Trophoblast cell (in vitro differentiated cells and primary cell): ENCODE data around the gene AGXT.
"Not testable (repeated sequence)": the region's sequence is repeated elsewhere in the genome, so short reads cannot be mapped to it uniquely, and the experiment has no call there.

Experiments
- DNase-seq, 2 donors: peaks; one replicate each; pipeline ENCODE4 v3.0.0-alpha.2; 2016
- H2AFZ ChIP-seq: 2 replicates; pipeline ENCODE4 v1.6.1; 2013; ENCODE audit warnings: low read length, moderate library complexity, mild to moderate bottlenecking; ENCODE audit not compliant: insufficient read depth, poor library complexity
- H2AK5ac ChIP-seq: 2 replicates; pipeline ENCODE4 v1.6.1; 2013; ENCODE audit warnings: mild to moderate bottlenecking, low read length
- H2BK120ac ChIP-seq: 2 replicates; pipeline ENCODE4 v1.6.1; 2013; ENCODE audit warnings: low read length, mild to moderate bottlenecking, moderate library complexity; ENCODE audit not compliant: insufficient read depth, poor library complexity
- H2BK12ac ChIP-seq: 2 replicates; pipeline ENCODE4 v1.6.1; 2013; ENCODE audit warnings: mild to moderate bottlenecking, low read length, moderate library complexity
- H2BK5ac ChIP-seq: 2 replicates; pipeline ENCODE4 v1.6.1; 2013; ENCODE audit warnings: low read length, low read depth, moderate library complexity, mild to moderate bottlenecking; ENCODE audit not compliant: poor library complexity
- H3K14ac ChIP-seq: 2 replicates; pipeline ENCODE4 v1.6.1; 2013; ENCODE audit warnings: mild to moderate bottlenecking, low read length
- H3K18ac ChIP-seq: 2 replicates; pipeline ENCODE4 v1.6.1; 2013; ENCODE audit warnings: mild to moderate bottlenecking, low read length
- H3K23ac ChIP-seq: 2 replicates; pipeline ENCODE4 v1.6.1; 2013; ENCODE audit warnings: low read length
- H3K27ac ChIP-seq: 2 replicates; pipeline ENCODE4 v1.5.1; 2013; ENCODE audit warnings: low read depth, mild to moderate bottlenecking, inconsistent platforms, low read length, moderate library complexity
- H3K27me3 ChIP-seq: 2 replicates; pipeline ENCODE4 v1.6.1; 2013; ENCODE audit warnings: inconsistent platforms, mild to moderate bottlenecking, low read length, moderate library complexity; ENCODE audit not compliant: insufficient read depth
- H3K36me3 ChIP-seq, 2 experiments: 1 replicate in 1 of 2; 2 replicates in 1 of 2; pipeline ENCODE4 v1.6.1; 2013; ENCODE audit warnings: low read length in 2 of 2, mild to moderate bottlenecking in 2 of 2, moderate library complexity in 1 of 2; ENCODE audit not compliant: insufficient read depth in 2 of 2, control insufficient read depth in 1 of 2
- H3K4ac ChIP-seq: 2 replicates; pipeline ENCODE4 v1.6.1; 2013; ENCODE audit warnings: low read depth, mild to moderate bottlenecking, low read length, moderate library complexity
- H3K4me1 ChIP-seq, 2 experiments: 1 replicate in 1 of 2; 2 replicates in 1 of 2; pipeline ENCODE4 v1.6.1; 2013; ENCODE audit warnings: low read length in 2 of 2, mild to moderate bottlenecking in 2 of 2, moderate library complexity in 1 of 2; ENCODE audit not compliant: insufficient read depth in 2 of 2, control insufficient read depth in 1 of 2
- H3K4me2 ChIP-seq: 2 replicates; pipeline ENCODE4 v1.6.1; 2013; ENCODE audit warnings: inconsistent platforms, mild to moderate bottlenecking, low read length, moderate library complexity
- H3K4me3 ChIP-seq: 2 replicates; pipeline ENCODE4 v1.5.1; 2013; ENCODE audit warnings: mild to moderate bottlenecking, low read depth, low read length, inconsistent platforms
- H3K79me1 ChIP-seq: one replicate; pipeline ENCODE4 v1.6.1; 2013; ENCODE audit warnings: low read length
- H3K79me2 ChIP-seq: 2 replicates; pipeline ENCODE4 v1.6.1; 2013; ENCODE audit warnings: low read length, mild to moderate bottlenecking; ENCODE audit not compliant: control insufficient read depth, insufficient read depth, poor library complexity
- H3K9ac ChIP-seq: 2 replicates; pipeline ENCODE4 v1.6.1; 2013; ENCODE audit warnings: mild to moderate bottlenecking, low read length
- H3K9me3 ChIP-seq: 2 replicates; pipeline ENCODE4 v1.6.1; 2013; ENCODE audit warnings: low read depth, mild to moderate bottlenecking, control low read depth, inconsistent platforms, low read length; ENCODE audit not compliant: insufficient read depth
- H4K12ac ChIP-seq: 2 replicates; pipeline ENCODE4 v1.6.1; 2013; ENCODE audit warnings: low read depth, mild to moderate bottlenecking, low read length, moderate library complexity
- H4K8ac ChIP-seq: 2 replicates; pipeline ENCODE4 v1.6.1; 2013; ENCODE audit warnings: low read depth, mild to moderate bottlenecking, low read length, moderate library complexity
- H4K91ac ChIP-seq: one replicate; pipeline ENCODE4 v1.6.1; 2013; ENCODE audit warnings: low read depth, mild to moderate bottlenecking, low read length, moderate library complexity
- WGBS: extraction: QIAGEN DNeasy Blood & Tissue Kit; methylation state at CpG from one replicate; pipeline ENCODE4 v1.1.7; 2013; ENCODE audit warnings: missing lambda C conversion rate; ENCODE audit not compliant: insufficient read length, insufficient coverage; ENCODE audit errors: extremely low coverage; 5-methylcytosine and 5-hydroxymethylcytosine counted together

The AGXT gene

DNA sequence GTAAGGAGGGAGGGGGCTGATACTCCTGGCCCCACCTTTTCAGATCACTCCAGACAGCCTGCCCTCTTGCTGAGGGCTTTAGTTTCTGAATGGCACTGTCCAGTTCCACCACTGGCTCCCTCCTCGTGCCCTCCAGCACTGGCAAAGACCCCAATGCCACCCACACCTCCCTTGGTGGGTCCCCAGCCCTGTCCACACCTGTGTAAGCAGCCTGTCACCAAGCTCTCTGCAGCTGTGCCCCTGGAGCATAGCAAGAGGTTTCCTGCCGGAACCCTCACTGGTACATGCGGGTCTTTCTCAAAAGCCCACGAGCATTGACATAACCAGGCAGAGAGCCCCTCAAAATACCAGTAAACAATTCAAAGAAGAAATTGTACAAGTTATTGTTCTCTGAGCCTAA lies 31.0 kb upstream of the AGXT start:
- H2BK5ac ChIP-seq = no peak overlapping the region
- WGBS = no CpG with 5 or more reads among the region's 4 CpGs
- H2AFZ ChIP-seq = no peak overlapping the region
- H3K27ac ChIP-seq = no peak overlapping the region
- H3K79me2 ChIP-seq = no peaks in the 10 kb centered on the region
- H4K91ac ChIP-seq = no peak overlapping the region
- peaks cover under 1% of the 10 kb centered on the region for H3K27me3 ChIP-seq
- H3K9me3 ChIP-seq = no peaks in the 10 kb centered on the region
- H2BK12ac ChIP-seq = no peak overlapping the region
- no peak overlapping the region for H3K9ac ChIP-seq
- no peak overlapping the region for H3K23ac ChIP-seq
- H3K14ac ChIP-seq = no peak overlapping the region
- no peak overlapping the region for H3K4me3 ChIP-seq
- H3K4ac ChIP-seq = no peak overlapping the region
- no peaks in the 10 kb centered on the region for H3K79me1 ChIP-seq
- DNase-seq = no peak
- no peaks in the 10 kb centered on the region for H3K4me1 ChIP-seq
- no peak overlapping the region for H2AK5ac ChIP-seq
- H3K36me3 ChIP-seq = no peaks in the 10 kb centered on the region
- H2BK120ac ChIP-seq = no peak overlapping the region
- H3K18ac ChIP-seq = no peak overlapping the region
- no peak overlapping the region for H4K12ac ChIP-seq
- no peak overlapping the region for H3K4me2 ChIP-seq
- no peak overlapping the region for H4K8ac ChIP-seq

DNA sequence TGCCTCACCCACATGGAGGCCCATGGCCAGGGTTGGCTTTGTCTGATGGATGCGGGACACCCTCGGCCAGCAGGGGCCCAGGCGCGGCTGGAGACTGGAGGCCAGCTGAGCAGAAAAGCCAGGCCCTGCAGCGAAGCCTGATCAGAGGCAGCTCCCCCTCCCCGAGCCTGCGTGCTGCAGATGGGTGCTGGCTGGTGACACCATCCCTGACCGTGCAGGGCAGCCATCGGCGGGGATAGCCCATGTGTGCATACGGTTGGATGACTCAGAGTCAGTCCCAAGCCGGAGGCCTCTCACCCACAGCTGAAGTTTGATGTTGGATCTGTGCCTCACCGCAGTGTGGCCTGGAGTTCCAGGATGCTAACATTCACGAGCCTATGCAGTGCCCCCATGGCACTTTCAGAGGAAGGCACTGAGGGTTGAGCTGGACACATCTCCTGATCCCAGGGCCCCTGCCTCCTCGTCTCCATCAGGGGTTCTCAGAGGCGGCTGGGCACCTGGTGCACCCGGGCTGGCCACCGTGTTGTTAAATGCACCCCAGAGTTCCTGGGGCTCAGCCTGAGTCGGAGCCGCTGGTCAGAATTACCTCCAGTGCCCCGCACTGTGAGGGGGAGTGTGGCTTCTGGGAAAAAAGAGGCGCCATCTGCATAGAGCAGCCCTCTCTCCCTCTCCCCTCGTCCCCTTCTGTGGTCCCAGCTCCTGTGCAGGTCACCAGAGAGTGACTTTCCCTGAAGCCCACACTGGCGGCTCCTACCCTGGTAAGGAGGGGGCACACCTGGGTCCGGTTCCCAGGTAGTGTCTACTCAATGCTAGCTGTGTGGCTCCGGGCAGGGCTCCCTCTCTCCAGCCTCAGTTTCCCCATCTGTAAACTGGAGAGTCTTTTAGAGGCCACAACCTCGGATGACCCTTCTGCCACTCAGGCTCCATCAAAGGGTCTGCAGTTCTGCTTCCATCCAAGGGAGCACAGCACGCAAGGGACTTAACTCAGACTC lies 29.2 kb upstream of the AGXT start:
- Histone ChIP-seq H3K4me1 (no peaks in the 10 kb centered on the region), H2BK120ac (no peak overlapping the region), H3K14ac (no peak overlapping the region), H2AFZ (no peak overlapping the region), H3K4me3 (no peak overlapping the region), H3K23ac (no peak overlapping the region), H2BK12ac (no peak overlapping the region), H3K18ac (no peak overlapping the region), H4K8ac (no peak overlapping the region), H2AK5ac (no peak overlapping the region), H3K27ac (no peak overlapping the region), H4K91ac (no peak overlapping the region), H2BK5ac (no peak overlapping the region), H3K36me3 (no peaks in the 10 kb centered on the region), H3K4me2 (no peak overlapping the region), H3K79me2 (no peaks in the 10 kb centered on the region), H3K79me1 (no peaks in the 10 kb centered on the region), H4K12ac (no peak overlapping the region), H3K9ac (no peak overlapping the region), H3K27me3 (no peaks in the 10 kb centered on the region), H3K9me3 (no peaks in the 10 kb centered on the region), H3K4ac (no peak overlapping the region)
- DNase-seq = no peak
- no CpG with 5 or more reads among the region's 28 CpGs for WGBS

DNA sequence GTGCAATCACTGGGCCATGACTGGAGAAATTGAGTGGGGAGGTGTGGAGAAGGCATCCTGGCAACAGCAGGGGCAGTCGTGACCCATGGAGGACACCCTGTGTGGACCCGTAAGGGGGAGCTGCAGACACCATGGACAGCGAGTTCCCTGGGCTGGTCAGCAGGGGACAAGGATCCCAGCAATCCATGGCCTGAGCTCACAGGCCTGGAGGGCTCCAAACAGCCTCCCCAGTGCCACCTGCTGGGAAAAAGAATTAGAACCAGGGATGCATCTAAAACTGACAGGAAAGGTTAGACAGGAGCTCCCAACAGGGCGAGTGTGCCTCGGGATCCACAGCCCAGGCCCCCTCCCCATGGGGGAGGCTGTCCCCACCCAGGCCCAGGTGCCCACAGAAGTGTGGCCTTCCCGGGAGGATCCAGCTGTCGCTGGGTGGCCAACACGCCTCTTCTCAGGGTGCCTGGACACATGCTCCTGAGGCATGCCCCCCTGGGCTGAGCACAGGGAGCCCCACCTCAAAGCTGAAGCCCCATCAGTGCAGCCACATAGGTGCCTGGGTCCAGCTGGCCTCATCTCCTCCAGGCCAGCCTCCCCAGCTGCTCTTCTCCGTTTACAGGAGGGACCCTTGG lies 28.1 kb upstream of the AGXT start:
- H3K4me3 ChIP-seq = peak overlapping the region; percentile 34
- no peak overlapping the region for H3K9ac ChIP-seq
- no peak overlapping the region for H3K14ac ChIP-seq
- no peak overlapping the region for H3K4me2 ChIP-seq
- no peak overlapping the region for H2BK5ac ChIP-seq
- H3K18ac ChIP-seq = no peak overlapping the region
- H2BK12ac ChIP-seq = no peak overlapping the region
- H3K23ac ChIP-seq = no peak overlapping the region
- WGBS = no CpG with 5 or more reads among the region's 9 CpGs
- no peak overlapping the region for H2AFZ ChIP-seq
- H3K36me3 ChIP-seq = no peaks in the 10 kb centered on the region
- no peak overlapping the region for H4K8ac ChIP-seq
- H3K79me1 ChIP-seq = no peaks in the 10 kb centered on the region
- no peak overlapping the region for H2AK5ac ChIP-seq
- no peak overlapping the region for H2BK120ac ChIP-seq
- H3K27me3 ChIP-seq = no peaks in the 10 kb centered on the region
- DNase-seq = peak; percentile 65 to 78
- no peaks in the 10 kb centered on the region for H3K79me2 ChIP-seq
- no peaks in the 10 kb centered on the region for H3K4me1 ChIP-seq
- no peak overlapping the region for H3K27ac ChIP-seq
- no peak overlapping the region for H3K4ac ChIP-seq
- no peaks in the 10 kb centered on the region for H3K9me3 ChIP-seq
- no peak overlapping the region for H4K12ac ChIP-seq
- no peak overlapping the region for H4K91ac ChIP-seq

DNA sequence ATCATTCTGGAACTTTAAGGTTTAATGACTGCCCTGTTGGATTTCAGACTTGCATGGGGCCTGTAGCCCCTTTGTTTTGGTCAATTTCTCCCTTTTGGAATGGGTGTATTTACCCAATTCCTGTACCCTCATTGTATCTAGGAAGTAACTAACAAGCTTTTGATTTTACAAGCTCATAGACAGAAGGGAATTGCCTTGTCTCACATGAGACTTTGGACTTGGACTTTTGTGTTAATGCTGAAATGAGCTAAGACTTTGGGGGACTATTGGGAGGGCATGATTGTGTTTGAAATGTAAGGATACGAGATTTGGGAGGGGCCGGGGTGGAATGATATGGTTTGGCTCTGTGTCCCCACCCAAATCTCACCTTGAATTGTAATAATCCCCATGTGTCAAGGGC lies 22.3 kb upstream of the AGXT start:
- H3K4me1 ChIP-seq, H4K8ac ChIP-seq, H2BK12ac ChIP-seq, H2AFZ ChIP-seq, H3K4me2 ChIP-seq, H3K36me3 ChIP-seq, H3K9ac ChIP-seq, H3K9me3 ChIP-seq, H3K27ac ChIP-seq, H4K12ac ChIP-seq, H4K91ac ChIP-seq, H3K23ac ChIP-seq, H3K79me2 ChIP-seq, H3K27me3 ChIP-seq, H3K14ac ChIP-seq, H2AK5ac ChIP-seq, H2BK5ac ChIP-seq, DNase-seq, H3K4me3 ChIP-seq, H3K4ac ChIP-seq, H2BK120ac ChIP-seq, H3K18ac ChIP-seq, H3K79me1 ChIP-seq: not testable (repeated sequence)
- WGBS = no CpG with 5 or more reads among the region's 2 CpGs
